ENCODE results near the gene NCAN. TPM values are rescaled to one million over a fixed set of nuclear protein-coding genes. Genes with fewer than 3 reads are reported as not detected.

Gene NCAN
- total and polyA plus RNA-seq, 8 donors = 0.03 to 0.14 (median 0.09) TPM; not detected in 2

GRCh38 chr19:19276386-19276785, 64.6 kb downstream of the NCAN start:
- no peak for ATAC-seq
- Histone ChIP-seq H3K4me1 (peaks cover 0 to 7% of the 10 kb centered on the region in 2 donors), H3K9me3 (no peaks in the 10 kb centered on the region), H3K27me3 (peaks cover 0 to 33% of the 10 kb centered on the region in 2 donors), H3K4me3 (no peak overlapping the region), H3K27ac (no peak overlapping the region), H3K36me3 (peaks cover 0 to 69% of the 10 kb centered on the region in 2 donors)
- DNase-seq = no peak
- TF ChIP-seq CTCF (IDR thresholded peaks at IDR 0.05) = no peak
- intact Hi-C loops (cut with DNase I) = no loop called here

- Histone ChIP-seq H3K36me3 (peaks cover 0 to 74% of the 10 kb centered on the region in 2 donors), H3K27ac (no peak overlapping the region), H3K4me1 (peaks cover 0 to 7% of the 10 kb centered on the region in 2 donors), H3K27me3 (peaks cover 0 to 29% of the 10 kb centered on the region in 2 donors), H3K9me3 (no peaks in the 10 kb centered on the region), H3K4me3 (no peak overlapping the region)
- DNase-seq (no peak), ATAC-seq (no peak)
- intact Hi-C loops (cut with DNase I) = no loop called here
- TF ChIP-seq CTCF (IDR thresholded peaks at IDR 0.05) = no peak
Observed at GRCh38 chr19:19276851-19277250, 65.1 kb downstream of the NCAN start.

GRCh38 chr19:19278315-19278714, 66.6 kb downstream of the NCAN start:
- Histone ChIP-seq H3K4me1 (peaks cover 0 to 4% of the 10 kb centered on the region in 2 donors), H3K4me3 (no peak overlapping the region), H3K27me3 (peaks cover 0 to 16% of the 10 kb centered on the region in 2 donors), H3K36me3 (peaks cover 0 to 89% of the 10 kb centered on the region in 2 donors), H3K27ac (no peak overlapping the region), H3K9me3 (no peaks in the 10 kb centered on the region)
- TF ChIP-seq CTCF (IDR thresholded peaks at IDR 0.05) = no peak
- ATAC-seq (no peak), DNase-seq (no peak)
- intact Hi-C loops (cut with DNase I) = no loop called here

GRCh38 chr19:19279062-19279612, 67.4 kb downstream of the NCAN start:
- Histone ChIP-seq H3K9me3 (no peaks in the 10 kb centered on the region), H3K4me1 (no peaks in the 10 kb centered on the region), H3K27me3 (peaks cover 0 to 7% of the 10 kb centered on the region in 2 donors), H3K27ac (no peak overlapping the region), H3K36me3 (peaks cover 0 to 97% of the 10 kb centered on the region in 2 donors), H3K4me3 (no peak overlapping the region)
- DNase-seq (peak in 1 of 4 donors; percentile 51), ATAC-seq (no peak)
- no peak for TF ChIP-seq CTCF (IDR thresholded peaks at IDR 0.05)
- intact Hi-C loops (cut with DNase I) = no loop called here

- peaks cover 0 to 100% of the 10 kb centered on the region in 2 donors for H3K36me3 ChIP-seq
- no peak for DNase-seq
Observed at GRCh38 chr19:19279853-19280252, 68.1 kb downstream of the NCAN start.

More at GRCh38 chr19:19279853-19280252, 68.1 kb downstream of the NCAN start:
- no peak overlapping the region for H3K27ac ChIP-seq
- no peak overlapping the region for H3K4me3 ChIP-seq
- H3K27me3 ChIP-seq = peaks cover 0 to under 1% of the 10 kb centered on the region in 2 donors
- ATAC-seq = no peak
- intact Hi-C loops (cut with DNase I) = no loop called here
- no peaks in the 10 kb centered on the region for H3K9me3 ChIP-seq
- no peaks in the 10 kb centered on the region for H3K4me1 ChIP-seq
- no peak for TF ChIP-seq CTCF (IDR thresholded peaks at IDR 0.05)

All from left lung (tissue), 10 donors.